Measurements from ENCODE around the gene ANKS1B.

DNA sequence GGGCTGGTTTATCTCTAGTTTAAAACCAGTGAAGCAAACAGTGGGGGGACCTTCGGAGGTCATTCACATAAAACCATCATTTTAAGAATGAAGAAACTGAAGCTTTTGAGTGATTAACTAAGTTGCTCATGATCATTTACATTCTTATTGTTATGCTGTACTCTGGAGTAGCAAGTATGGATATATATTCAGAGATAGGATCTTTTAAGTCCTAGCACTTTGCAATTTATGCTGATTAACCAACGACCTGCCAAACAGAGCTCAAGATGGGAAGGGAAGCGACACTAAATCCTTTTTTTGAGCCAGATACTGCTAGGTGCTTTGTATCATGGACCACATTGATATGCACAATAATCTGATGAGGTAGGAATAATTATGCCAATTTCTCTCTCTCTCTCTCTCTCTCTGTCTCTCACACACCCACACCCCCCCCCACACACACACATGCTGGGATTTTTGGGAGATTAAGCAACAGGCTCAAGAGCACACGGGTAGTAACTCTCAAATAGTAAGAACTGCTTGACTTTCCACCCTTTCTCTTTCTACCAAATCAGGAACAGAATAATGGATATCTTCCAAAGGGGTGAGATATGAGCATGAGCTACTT, 1036.3 kb downstream of the ANKS1B start:
- no peak for TF ChIP-seq ZNF529 (tag by site-specific recombination; IDR thresholded peaks at IDR 0.05; ENCODE audit: insufficient replicate concordance)
- no peak for TF ChIP-seq ZNF10 (tag by site-specific recombination; IDR thresholded peaks at IDR 0.05)
- no peak for TF ChIP-seq PRDM1 (tag by site-specific recombination; IDR thresholded peaks at IDR 0.05)
- TF ChIP-seq ZNF311 (tag by site-specific recombination; IDR thresholded peaks at IDR 0.05; ENCODE audit: borderline replicate concordance): no peak
- no peak for TF ChIP-seq ZNF776 (tag by site-specific recombination; IDR thresholded peaks at IDR 0.05; ENCODE audit: borderline replicate concordance)
- TF ChIP-seq SP7 (tag by site-specific recombination; IDR thresholded peaks at IDR 0.05): no peak
- TF ChIP-seq MEIS1 (CRISPR knock-in tag; IDR thresholded peaks at IDR 0.05; ENCODE audit: borderline replicate concordance): no peak
- TF ChIP-seq, protein P1, sequence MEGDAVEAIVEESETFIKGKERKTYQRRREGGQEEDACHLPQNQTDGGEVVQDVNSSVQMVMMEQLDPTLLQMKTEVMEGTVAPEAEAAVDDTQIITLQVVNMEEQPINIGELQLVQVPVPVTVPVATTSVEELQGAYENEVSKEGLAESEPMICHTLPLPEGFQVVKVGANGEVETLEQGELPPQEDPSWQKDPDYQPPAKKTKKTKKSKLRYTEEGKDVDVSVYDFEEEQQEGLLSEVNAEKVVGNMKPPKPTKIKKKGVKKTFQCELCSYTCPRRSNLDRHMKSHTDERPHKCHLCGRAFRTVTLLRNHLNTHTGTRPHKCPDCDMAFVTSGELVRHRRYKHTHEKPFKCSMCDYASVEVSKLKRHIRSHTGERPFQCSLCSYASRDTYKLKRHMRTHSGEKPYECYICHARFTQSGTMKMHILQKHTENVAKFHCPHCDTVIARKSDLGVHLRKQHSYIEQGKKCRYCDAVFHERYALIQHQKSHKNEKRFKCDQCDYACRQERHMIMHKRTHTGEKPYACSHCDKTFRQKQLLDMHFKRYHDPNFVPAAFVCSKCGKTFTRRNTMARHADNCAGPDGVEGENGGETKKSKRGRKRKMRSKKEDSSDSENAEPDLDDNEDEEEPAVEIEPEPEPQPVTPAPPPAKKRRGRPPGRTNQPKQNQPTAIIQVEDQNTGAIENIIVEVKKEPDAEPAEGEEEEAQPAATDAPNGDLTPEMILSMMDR (tag by site-specific recombination; IDR thresholded peaks at IDR 0.05): no peak

Data from HEK293 (cell line).